ENCODE results near the gene CMTM6. TPM values are rescaled to one million over a fixed set of nuclear protein-coding genes. Genes with fewer than 3 reads are reported as not detected.

Gene CMTM6
- 62.0 and 70.2 TPM in 2 replicates for total RNA-seq (ENCODE audit: low replicate concordance)

GRCh38 chr3:32502118-32502945, at the start of gene CMTM6:
CMTM6 (minus strand) TSS chr3:32502852; CDS start chr3:32502745, 107 bp downstream.
- DNase-seq (ENCODE audit: low spot score) = peak; percentile 91
- no peaks in the 10 kb centered on the region for H3K9me3 Mint-ChIP-seq
- peaks cover 10% of the 10 kb centered on the region for H3K4me1 ChIP-seq

DNA sequence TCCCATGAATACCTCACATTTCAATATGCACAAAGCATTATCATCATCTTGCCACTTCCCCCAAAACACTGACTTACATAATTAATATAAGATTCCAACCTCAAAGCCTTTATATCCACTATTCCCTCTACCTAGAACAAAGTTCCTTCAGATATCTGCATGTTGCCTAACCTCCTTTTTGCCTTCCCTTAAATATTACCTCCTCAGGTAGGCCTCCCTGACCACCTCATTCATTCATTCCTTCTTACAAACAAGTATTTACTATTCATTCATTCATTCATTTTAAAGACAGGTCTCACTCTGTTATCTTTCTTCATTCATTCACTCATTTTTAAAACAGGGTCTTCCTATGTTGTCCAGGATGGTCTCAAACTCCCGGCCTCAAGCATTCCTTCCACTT, 49.4 kb upstream of the CMTM6 start:
- H3K27me3 Mint-ChIP-seq (ENCODE audit: insufficient read depth, low read depth) = no peaks in the 10 kb centered on the region
- H3K79me2 ChIP-seq (ENCODE audit: low read depth) = peaks cover 100% of the 10 kb centered on the region

More at GRCh38 chr3:32502118-32502945, at the start of gene CMTM6:
- Histone ChIP-seq H3K4me3 (peak within 1 kb of the TSS; percentile 97), H3K27ac (peak within 1 kb of the TSS; percentile 88), H2AFZ (replicated peaks) (peak within 1 kb of the TSS; percentile 99), H3K4me2 (peak within 1 kb of the TSS; percentile 77), H3K9me3 (ENCODE audit: low read depth) (no peaks in the 10 kb centered on the region), H3K9ac (peak within 1 kb of the TSS; percentile 80), H3F3A (ENCODE audit: low read depth) (peaks cover 21% of the 10 kb centered on the region), H4K20me1 (ENCODE audit: low read depth) (peaks cover 26% of the 10 kb centered on the region), H3K79me2 (ENCODE audit: low read depth) (peaks cover 47% of the 10 kb centered on the region), H3K36me3 (no peaks in the 10 kb centered on the region), H3K27me3 (no peaks in the 10 kb centered on the region)
- Mint-ChIP-seq H3K4me1 (peaks cover 11% of the 10 kb centered on the region), H3K36me3 (peaks cover 2% of the 10 kb centered on the region), H3K4me3 (peak within 1 kb of the TSS; percentile 99), H3K27ac (peak within 1 kb of the TSS; percentile 91), H3K27me3 (ENCODE audit: insufficient read depth, low read depth) (peaks cover 5% of the 10 kb centered on the region)
- TF ChIP-seq EZH2phosphoT487 (IDR thresholded peaks at IDR 0.05) (peak; percentile 44), EZH2 (IDR thresholded peaks at IDR 0.05) (no peak)

DNA sequence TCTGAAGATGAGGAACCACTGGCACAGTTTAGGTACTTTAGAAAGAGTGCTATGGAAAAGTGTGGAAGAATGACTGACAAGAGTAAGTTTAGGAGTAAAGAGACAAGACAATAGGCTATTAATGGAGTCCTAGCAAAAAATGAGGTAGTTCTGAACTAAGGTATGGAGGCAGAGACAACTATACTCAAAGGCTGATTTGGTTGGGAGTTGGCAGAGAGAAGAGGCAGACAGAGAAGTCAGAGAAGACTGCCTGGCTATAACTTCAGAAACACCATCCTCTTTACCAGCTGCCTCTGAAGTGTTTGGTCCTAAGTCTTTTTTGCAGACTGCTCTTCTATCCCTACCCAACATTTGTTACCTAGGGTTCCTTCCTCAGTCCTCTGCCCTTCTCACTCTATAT, 48.8 kb upstream of the CMTM6 start:
- Histone ChIP-seq H3K79me2 (ENCODE audit: low read depth) (peaks cover 100% of the 10 kb centered on the region), H3K27me3 (no peaks in the 10 kb centered on the region), H3K36me3 (no peaks in the 10 kb centered on the region), H2AFZ (replicated peaks) (no peak overlapping the region), H3K9ac (no peak overlapping the region), H3K4me3 (no peak overlapping the region), H3K4me1 (peaks cover 3% of the 10 kb centered on the region), H3K4me2 (no peak overlapping the region), H3K27ac (no peak overlapping the region), H3K9me3 (ENCODE audit: low read depth) (no peaks in the 10 kb centered on the region), H4K20me1 (ENCODE audit: low read depth) (peaks cover 70% of the 10 kb centered on the region), H3F3A (ENCODE audit: low read depth) (no peaks in the 10 kb centered on the region)
- H3K36me3 Mint-ChIP-seq = peaks cover 3% of the 10 kb centered on the region
- TF ChIP-seq, protein P1, sequence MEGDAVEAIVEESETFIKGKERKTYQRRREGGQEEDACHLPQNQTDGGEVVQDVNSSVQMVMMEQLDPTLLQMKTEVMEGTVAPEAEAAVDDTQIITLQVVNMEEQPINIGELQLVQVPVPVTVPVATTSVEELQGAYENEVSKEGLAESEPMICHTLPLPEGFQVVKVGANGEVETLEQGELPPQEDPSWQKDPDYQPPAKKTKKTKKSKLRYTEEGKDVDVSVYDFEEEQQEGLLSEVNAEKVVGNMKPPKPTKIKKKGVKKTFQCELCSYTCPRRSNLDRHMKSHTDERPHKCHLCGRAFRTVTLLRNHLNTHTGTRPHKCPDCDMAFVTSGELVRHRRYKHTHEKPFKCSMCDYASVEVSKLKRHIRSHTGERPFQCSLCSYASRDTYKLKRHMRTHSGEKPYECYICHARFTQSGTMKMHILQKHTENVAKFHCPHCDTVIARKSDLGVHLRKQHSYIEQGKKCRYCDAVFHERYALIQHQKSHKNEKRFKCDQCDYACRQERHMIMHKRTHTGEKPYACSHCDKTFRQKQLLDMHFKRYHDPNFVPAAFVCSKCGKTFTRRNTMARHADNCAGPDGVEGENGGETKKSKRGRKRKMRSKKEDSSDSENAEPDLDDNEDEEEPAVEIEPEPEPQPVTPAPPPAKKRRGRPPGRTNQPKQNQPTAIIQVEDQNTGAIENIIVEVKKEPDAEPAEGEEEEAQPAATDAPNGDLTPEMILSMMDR (IDR thresholded peaks at IDR 0.05) = no peak
- TF ChIP-seq EZH2phosphoT487 (IDR thresholded peaks at IDR 0.05) (no peak), EZH2 (IDR thresholded peaks at IDR 0.05) (no peak)
- no peaks in the 10 kb centered on the region for H3K27me3 Mint-ChIP-seq (ENCODE audit: insufficient read depth, low read depth)
- no peaks in the 10 kb centered on the region for H3K9me3 Mint-ChIP-seq
- H3K4me1 Mint-ChIP-seq = peaks cover 11% of the 10 kb centered on the region
- no peak overlapping the region for H3K27ac Mint-ChIP-seq
- DNase-seq (ENCODE audit: low spot score) = no peak
- no peak overlapping the region for H3K4me3 Mint-ChIP-seq

More for the DNA sequence above, 49.4 kb upstream of the CMTM6 start:
- TF ChIP-seq EZH2 (IDR thresholded peaks at IDR 0.05) = no peak
- TF ChIP-seq, protein P1 (IDR thresholded peaks at IDR 0.05) = no peak
- peaks cover 2% of the 10 kb centered on the region for H3K36me3 Mint-ChIP-seq
- H3K4me1 Mint-ChIP-seq = peaks cover 11% of the 10 kb centered on the region
- Histone ChIP-seq H3K4me2 (no peak overlapping the region), H3K36me3 (no peaks in the 10 kb centered on the region), H3F3A (ENCODE audit: low read depth) (no peaks in the 10 kb centered on the region), H4K20me1 (ENCODE audit: low read depth) (peaks cover 70% of the 10 kb centered on the region), H3K9ac (no peak overlapping the region), H3K9me3 (ENCODE audit: low read depth) (no peaks in the 10 kb centered on the region), H3K4me3 (no peak overlapping the region), H3K27me3 (no peaks in the 10 kb centered on the region), H3K27ac (no peak overlapping the region), H2AFZ (replicated peaks) (no peak overlapping the region), H3K4me1 (peaks cover 3% of the 10 kb centered on the region)
- H3K9me3 Mint-ChIP-seq = no peaks in the 10 kb centered on the region
- no peak for DNase-seq (ENCODE audit: low spot score)
- no peak overlapping the region for H3K27ac Mint-ChIP-seq
- no peak overlapping the region for H3K4me3 Mint-ChIP-seq

DNA sequence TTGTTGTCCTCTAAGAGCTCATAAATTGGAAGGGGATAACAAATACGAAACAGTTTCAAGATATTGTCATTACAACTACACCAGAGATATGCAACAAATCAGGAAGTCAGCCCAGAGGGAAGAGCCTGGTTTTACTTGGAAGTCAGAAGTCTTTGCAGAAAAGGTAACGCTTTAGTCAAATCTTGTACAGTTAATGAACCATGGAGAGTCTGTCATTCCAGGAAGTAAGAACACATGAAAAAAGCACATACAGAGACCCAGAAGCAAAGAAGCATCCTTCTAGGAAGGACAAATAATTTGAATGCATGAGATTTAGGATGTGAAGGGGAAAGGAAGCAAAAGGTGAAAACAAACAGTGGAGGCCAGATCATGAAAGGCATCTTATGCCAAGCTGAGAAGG, 48.4 kb upstream of the CMTM6 start:
- peaks cover 10% of the 10 kb centered on the region for H3K4me1 Mint-ChIP-seq
- no peaks in the 10 kb centered on the region for H3K27me3 Mint-ChIP-seq (ENCODE audit: insufficient read depth, low read depth)
- no peaks in the 10 kb centered on the region for H3K9me3 ChIP-seq (ENCODE audit: low read depth)
- H3K27me3 ChIP-seq = no peaks in the 10 kb centered on the region
- H3K27ac Mint-ChIP-seq = no peak overlapping the region
- no peak overlapping the region for H3K9ac ChIP-seq
- H3F3A ChIP-seq (ENCODE audit: low read depth) = no peaks in the 10 kb centered on the region
- H3K4me2 ChIP-seq = no peak overlapping the region
- H3K4me3 ChIP-seq = no peak overlapping the region
- H4K20me1 ChIP-seq (ENCODE audit: low read depth) = peaks cover 66% of the 10 kb centered on the region
- DNase-seq (ENCODE audit: low spot score) = no peak
- peaks cover 3% of the 10 kb centered on the region for H3K4me1 ChIP-seq
- H3K79me2 ChIP-seq (ENCODE audit: low read depth) = peaks cover 100% of the 10 kb centered on the region
- H3K36me3 ChIP-seq = no peaks in the 10 kb centered on the region
- no peak overlapping the region for H3K27ac ChIP-seq
- TF ChIP-seq, protein P1 (IDR thresholded peaks at IDR 0.05) = no peak
- TF ChIP-seq EZH2phosphoT487 (IDR thresholded peaks at IDR 0.05) (no peak), EZH2 (IDR thresholded peaks at IDR 0.05) (no peak)
- no peak overlapping the region for H2AFZ ChIP-seq (replicated peaks)
- peaks cover 6% of the 10 kb centered on the region for H3K36me3 Mint-ChIP-seq
- H3K4me3 Mint-ChIP-seq = no peak overlapping the region
- H3K9me3 Mint-ChIP-seq = no peaks in the 10 kb centered on the region
